Osteoblast (primary cell): ENCODE measurements around the gene TAF12. TPM values are rescaled to one million over a fixed set of nuclear protein-coding genes. Genes with fewer than 3 reads are reported as not detected.

Experiments used
- DNase-seq: peaks from one replicate; pipeline ENCODE4 v3.0.0; 2011; ENCODE audit warnings: low spot score, mixed read lengths; ENCODE audit not compliant: insufficient read length; ENCODE audit errors: missing footprints
- H2AFZ ChIP-seq: 2 replicates; pipeline ENCODE4 v1.6.0; 2011; ENCODE audit warnings: mild to moderate bottlenecking, low read length
- H3K27ac ChIP-seq: 2 replicates; pipeline ENCODE4 v1.5.1; 2011; ENCODE audit warnings: mild to moderate bottlenecking, low read depth, low read length, moderate library complexity
- H3K27me3 ChIP-seq: 2 replicates; pipeline ENCODE4 v1.6.0; 2012; ENCODE audit warnings: mild to moderate bottlenecking, control low read depth, inconsistent platforms, low read length, moderate library complexity; ENCODE audit not compliant: insufficient read depth
- H3K36me3 ChIP-seq: 2 replicates; pipeline ENCODE4 v1.5.1; 2011; ENCODE audit warnings: mild to moderate bottlenecking, low read length, control low read depth, moderate library complexity; ENCODE audit not compliant: insufficient read depth
- H3K4me1 ChIP-seq: 2 replicates; pipeline ENCODE4 v1.5.1; 2011; ENCODE audit warnings: mild to moderate bottlenecking, low read length, control low read depth, moderate library complexity; ENCODE audit not compliant: insufficient read depth
- H3K4me2 ChIP-seq: 2 replicates; pipeline ENCODE4 v1.6.0; 2011; ENCODE audit warnings: mild to moderate bottlenecking, low read length; ENCODE audit not compliant: insufficient read depth
- H3K4me3 ChIP-seq: fragments of 200-600 bp; sonication (generic); 3 replicates; pipeline ENCODE4 v1.5.1; 2012; ENCODE audit warnings: mild to moderate bottlenecking, low read length, inconsistent platforms; ENCODE audit not compliant: insufficient read depth
- H3K79me2 ChIP-seq: 2 replicates; pipeline ENCODE4 v1.6.0; 2012; ENCODE audit warnings: mild to moderate bottlenecking, low read length, control low read depth, inconsistent platforms; ENCODE audit not compliant: insufficient read depth
- H3K9me3 ChIP-seq: 2 replicates; pipeline ENCODE4 v1.5.1; 2011; ENCODE audit warnings: low read depth, low read length, control low read depth
- H4K20me1 ChIP-seq: 2 replicates; pipeline ENCODE4 v1.6.0; 2012; ENCODE audit warnings: mild to moderate bottlenecking, low read length, control low read depth; ENCODE audit not compliant: insufficient read depth
- CTCF ChIP-seq: IDR thresholded peaks from 2 replicates; pipeline ENCODE4 v1.5.1; 2011; ENCODE audit warnings: mild to moderate bottlenecking, low read depth, low read length, moderate library complexity; ENCODE audit errors: extremely low read depth
- total RNA-seq: library from RNA; depleted of rRNA; stranded (reverse); fragments of >200 nt; gene quantifications from 2 replicates; pipeline ENCODE4 v1.2.3, GENCODE V29; 2012

Gene TAF12
- total RNA-seq, 1 donor, result 29.0 TPM

GRCh38 chr1:28668956-28669723 lies 26.3 kb upstream of the TAF12 start:
- Histone ChIP-seq H3K27ac (peak overlapping the region; percentile 85), H3K79me2 (peaks cover 32% of the 10 kb centered on the region), H3K4me2 (peak overlapping the region; percentile 97), H3K27me3 (no peaks in the 10 kb centered on the region), H3K9me3 (no peaks in the 10 kb centered on the region), H3K36me3 (no peaks in the 10 kb centered on the region), H3K4me3 (peak overlapping the region; percentile 91), H3K4me1 (peaks cover 17% of the 10 kb centered on the region), H4K20me1 (peaks cover 3% of the 10 kb centered on the region), H2AFZ (peak overlapping the region; percentile 71)
- no peak for TF ChIP-seq CTCF
- DNase-seq, result peak; percentile 98

GRCh38 chr1:28668191-28668955 lies 25.5 kb upstream of the TAF12 start, which contains the start of gene GMEB1:
TSS of gene GMEB1 (plus strand) at chr1:28668784. CDS start at chr1:28683613, 14,829 bp downstream.
- Histone ChIP-seq H3K9me3 (no peaks in the 10 kb centered on the region), H3K4me2 (peak within 1 kb of the TSS; percentile 98), H3K36me3 (no peaks in the 10 kb centered on the region), H3K4me3 (peak within 1 kb of the TSS; percentile 91), H4K20me1 (peaks cover 3% of the 10 kb centered on the region), H3K27me3 (no peaks in the 10 kb centered on the region), H2AFZ (peak within 1 kb of the TSS; percentile 95), H3K79me2 (peaks cover 28% of the 10 kb centered on the region), H3K4me1 (peaks cover 17% of the 10 kb centered on the region), H3K27ac (peak within 1 kb of the TSS; percentile 93)
- no peak for TF ChIP-seq CTCF
- DNase-seq, result peak; percentile 99

- no peaks in the 10 kb centered on the region for H3K9me3 ChIP-seq
- TF ChIP-seq CTCF, result no peak
- no peaks in the 10 kb centered on the region for H3K27me3 ChIP-seq
Measured at GRCh38 chr1:28666806-28667205, 23.9 kb upstream of the TAF12 start.

More at GRCh38 chr1:28666806-28667205, 23.9 kb upstream of the TAF12 start:
- Histone ChIP-seq H3K79me2 (peaks cover 25% of the 10 kb centered on the region), H3K36me3 (no peaks in the 10 kb centered on the region), H3K4me2 (no peak overlapping the region), H2AFZ (no peak overlapping the region), H3K27ac (no peak overlapping the region), H4K20me1 (no peaks in the 10 kb centered on the region), H3K4me1 (peaks cover 17% of the 10 kb centered on the region), H3K4me3 (no peak overlapping the region)
- DNase-seq, result no peak
